Gastrocnemius medialis (tissue), 4 donors: ENCODE results near the gene LAMC3. TPM values are rescaled to one million over a fixed set of nuclear protein-coding genes. Genes with fewer than 3 reads are reported as not detected.
A peak's percentile ranks its signal among the peaks of the same experiment; 100 is the strongest.
"Not testable (repeated sequence)": the region's sequence is repeated elsewhere in the genome, so short reads cannot be mapped to it uniquely, and the experiment has no call there.

Experiments
- ATAC-seq, 2 donors: fragments of 150-250 bp; one replicate each; pipeline ENCODE4 v1.9.1; 2016
- DNase-seq, 2 donors: peaks; one replicate each; pipeline ENCODE4 v3.0.0-alpha.2; 2019
- H3K27ac ChIP-seq, 4 donors: fragments of 200-600 bp; sonication (generic); 1 replicate in 1 of 4; 2 replicates in 3 of 4; pipeline ENCODE4 v1.5.1; 2016 to 2018; ENCODE audit warnings: mild to moderate bottlenecking in 2 of 4, moderate library complexity in 1 of 4
- H3K27me3 ChIP-seq, 3 donors: fragments of 200-600 bp; sonication (generic) in 2 of 3; 1 replicate in 1 of 3; 2 replicates in 2 of 3; pipeline versions ENCODE4 v1.5.1 to v1.6.0; 2016 to 2019; ENCODE audit warnings: mild to moderate bottlenecking in 1 of 3, moderate library complexity in 1 of 3
- H3K36me3 ChIP-seq, 2 donors: fragments of 200-600 bp; sonication (generic) in 1 of 2; one replicate each; pipeline ENCODE4 v1.5.1; 2017 to 2018
- H3K4me1 ChIP-seq, 2 donors: fragments of 200-600 bp; sonication (generic) in 1 of 2; one replicate each; pipeline ENCODE4 v1.5.1; 2016 to 2017; ENCODE audit warnings: mild to moderate bottlenecking in 2 of 2
- H3K4me3 ChIP-seq, 4 donors: fragments of 200-600 bp; sonication (generic) in 3 of 4; 1 replicate in 1 of 4; 2 replicates in 3 of 4; pipeline ENCODE4 v1.5.1; 2016 to 2019; ENCODE audit warnings: mild to moderate bottlenecking in 2 of 4
- H3K9me3 ChIP-seq, 3 donors: fragments of 200-600 bp; sonication (generic) in 2 of 3; 1 replicate in 1 of 3; 2 replicates in 2 of 3; pipeline ENCODE4 v1.5.1; 2016 to 2019
- POLR2A ChIP-seq, 2 donors: fragments of 450-650 bp; IDR thresholded peaks; one replicate each; pipeline ENCODE4 v1.6.1; 2017; ENCODE audit warnings: antibody characterized with exemption in 2 of 2, mild to moderate bottlenecking in 2 of 2, moderate library complexity in 2 of 2
- in situ Hi-C, 4 donors: fragments of 200-750 bp; cut with MboI; loops; one replicate each; pipeline versions ENCODE4 v1.15.0 to v1.8.0; 2017; ENCODE audit warnings: low sequenced_read_pairs in 4 of 4
- intact Hi-C: fragments of 100-400 bp; cut with DNase I; formaldehyde crosslinking; loops from one replicate; pipeline ENCODE4 v1.15.1; 2023; ENCODE audit warnings: low total_unique reads
- total RNA-seq, 4 donors: library from RNA; depleted of rRNA; stranded (reverse); fragments of >200 nt; gene quantifications; one replicate each; pipeline versions ENCODE4 v1.1.0 to v1.2.3, GENCODE V29; 2016
- TF ChIP-seq, protein P1 (sequence below), 5 experiments: fragments of 450-650 bp in 3 of 5; fragments of 200-600 bp in 2 of 5; sonication (generic) in 2 of 5; IDR thresholded peaks in 4 of 5; conservative IDR thresholded peaks in 1 of 5; 1 replicate in 4 of 5; 2 replicates in 1 of 5; pipeline ENCODE4 v1.5.1; 2016 to 2019; ENCODE audit warnings: antibody characterized with exemption in 5 of 5, mild to moderate bottlenecking in 3 of 5, moderate library complexity in 3 of 5

The LAMC3 gene
- total RNA-seq, 4 donors from 2014 or later, result 0.07 to 1.5 (median 0.72) TPM

DNA sequence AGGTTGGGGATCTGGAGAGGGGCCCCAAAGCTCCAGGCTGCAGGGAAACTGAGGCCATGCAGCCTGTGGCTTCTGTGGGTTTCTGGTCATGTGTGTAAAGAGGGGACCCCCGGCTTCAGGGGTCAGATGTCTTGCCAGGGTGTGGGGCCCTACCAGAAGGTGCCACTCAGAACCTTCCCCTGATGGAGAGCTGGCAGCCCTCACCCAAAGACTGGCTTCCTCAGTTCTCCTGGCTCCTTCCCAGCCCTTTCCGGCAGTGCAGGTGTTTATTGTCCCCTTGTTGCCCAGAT, 11.6 kb upstream of the LAMC3 start:
- intact Hi-C loops, result no loop called here

DNA sequence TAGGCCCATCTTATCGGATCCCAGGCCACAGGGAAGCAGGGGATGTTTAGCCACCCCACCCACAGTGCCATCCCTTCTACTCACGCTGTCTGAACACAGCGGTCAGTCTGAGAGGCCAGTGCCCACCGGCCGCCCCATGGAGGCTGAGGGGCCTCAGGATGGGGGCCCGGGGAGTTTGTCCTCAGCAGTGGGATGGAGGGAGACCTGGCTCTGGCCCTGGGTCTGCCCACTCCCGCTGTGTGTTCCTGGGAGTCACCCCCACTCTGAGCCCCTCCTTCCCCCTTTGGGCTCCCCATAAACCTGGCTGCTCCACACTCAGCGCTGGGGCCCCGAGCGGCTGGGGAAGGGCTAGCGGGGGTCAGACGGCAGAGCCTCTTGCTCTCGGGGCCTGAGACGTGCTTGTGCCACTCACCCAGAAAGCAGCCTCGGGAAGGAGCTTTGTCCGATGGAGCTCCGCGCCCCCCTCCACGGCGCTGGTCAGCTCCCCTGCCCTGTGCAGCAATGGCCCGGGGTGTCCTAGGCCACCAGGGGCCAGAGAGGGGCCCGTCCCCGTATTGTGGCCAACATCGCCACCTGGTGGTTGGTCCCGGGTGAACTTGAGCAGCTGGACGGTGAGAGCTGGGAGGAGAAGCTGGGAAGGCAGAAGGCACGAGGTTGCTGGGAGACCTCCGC, 10.9 kb upstream of the LAMC3 start:
- in situ Hi-C loops, result no loop called here
- TF ChIP-seq, protein P1, sequence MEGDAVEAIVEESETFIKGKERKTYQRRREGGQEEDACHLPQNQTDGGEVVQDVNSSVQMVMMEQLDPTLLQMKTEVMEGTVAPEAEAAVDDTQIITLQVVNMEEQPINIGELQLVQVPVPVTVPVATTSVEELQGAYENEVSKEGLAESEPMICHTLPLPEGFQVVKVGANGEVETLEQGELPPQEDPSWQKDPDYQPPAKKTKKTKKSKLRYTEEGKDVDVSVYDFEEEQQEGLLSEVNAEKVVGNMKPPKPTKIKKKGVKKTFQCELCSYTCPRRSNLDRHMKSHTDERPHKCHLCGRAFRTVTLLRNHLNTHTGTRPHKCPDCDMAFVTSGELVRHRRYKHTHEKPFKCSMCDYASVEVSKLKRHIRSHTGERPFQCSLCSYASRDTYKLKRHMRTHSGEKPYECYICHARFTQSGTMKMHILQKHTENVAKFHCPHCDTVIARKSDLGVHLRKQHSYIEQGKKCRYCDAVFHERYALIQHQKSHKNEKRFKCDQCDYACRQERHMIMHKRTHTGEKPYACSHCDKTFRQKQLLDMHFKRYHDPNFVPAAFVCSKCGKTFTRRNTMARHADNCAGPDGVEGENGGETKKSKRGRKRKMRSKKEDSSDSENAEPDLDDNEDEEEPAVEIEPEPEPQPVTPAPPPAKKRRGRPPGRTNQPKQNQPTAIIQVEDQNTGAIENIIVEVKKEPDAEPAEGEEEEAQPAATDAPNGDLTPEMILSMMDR (IDR thresholded peaks at IDR 0.05 in 4 of 5, conservative IDR thresholded peaks at IDR 0.05 in 1 of 5), result peak in 4 of 5 experiments; percentile 40 to 58 (median 50)
- no peak for TF ChIP-seq POLR2A (IDR thresholded peaks at IDR 0.05)
- Histone ChIP-seq H3K9me3 (no peaks in the 10 kb centered on the region), H3K27me3 (peaks cover 23 to 35% (median 35%) of the 10 kb centered on the region in 3 donors), H3K27ac (no peak overlapping the region), H3K4me3 (no peak overlapping the region), H3K36me3 (no peaks in the 10 kb centered on the region), H3K4me1 (no peaks in the 10 kb centered on the region)
- no peak for ATAC-seq
- peak in 1 of 2 donors; percentile 21 for DNase-seq
- intact Hi-C loops, result loop anchor here (1.0 kb wide), 1 partner anchor 132 kb away; no protein-coding TSS in a partner anchor

More for the DNA sequence above, 11.6 kb upstream of the LAMC3 start:
- in situ Hi-C loops, result no loop called here
- no peak for DNase-seq
- no peaks in the 10 kb centered on the region for H3K4me1 ChIP-seq
- H3K27me3 ChIP-seq, result peaks cover 23 to 38% (median 35%) of the 10 kb centered on the region in 3 donors
- no peak for ATAC-seq
- TF ChIP-seq, protein P1 (IDR thresholded peaks at IDR 0.05 in 4 of 5, conservative IDR thresholded peaks at IDR 0.05 in 1 of 5), result no peak
- no peak for TF ChIP-seq POLR2A (IDR thresholded peaks at IDR 0.05)
- H3K36me3 ChIP-seq, result no peaks in the 10 kb centered on the region
- H3K9me3 ChIP-seq, result no peaks in the 10 kb centered on the region
- no peak overlapping the region for H3K4me3 ChIP-seq
- no peak overlapping the region for H3K27ac ChIP-seq

DNA sequence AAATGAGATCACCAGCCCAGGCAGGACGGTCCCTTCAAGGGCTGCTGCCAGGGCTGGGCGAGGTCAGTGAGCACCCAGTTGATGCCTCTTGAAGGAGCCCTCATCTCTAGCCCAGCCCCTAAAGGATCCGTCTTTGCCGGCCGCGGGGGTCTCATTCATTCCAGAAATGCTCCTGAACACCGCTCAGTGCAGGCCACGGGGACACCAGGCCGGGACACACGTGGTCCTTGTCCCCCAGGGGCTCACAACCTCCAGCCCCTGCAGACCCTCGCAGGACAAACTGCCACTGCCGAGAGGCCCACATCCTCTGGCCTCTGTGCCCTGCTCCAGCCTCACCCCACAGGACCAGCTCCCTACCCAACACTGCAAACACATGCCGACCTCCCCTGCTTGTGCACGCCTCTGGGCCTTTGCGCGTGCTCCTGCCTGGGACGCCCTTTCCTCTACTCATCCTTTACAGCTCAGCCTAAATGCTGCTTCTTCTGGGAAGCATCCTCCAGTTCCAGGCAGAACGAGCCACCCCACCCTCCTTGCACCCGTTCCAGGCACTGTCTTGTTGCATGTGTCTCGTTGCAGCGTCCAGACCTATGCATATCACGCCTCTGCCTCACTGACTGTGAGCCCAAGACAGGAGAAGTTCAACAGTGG, 10.3 kb upstream of the LAMC3 start:
- DNase-seq (no peak), ATAC-seq (no peak)
- Histone ChIP-seq H3K27ac (no peak overlapping the region), H3K4me1 (no peaks in the 10 kb centered on the region), H3K4me3 (no peak overlapping the region), H3K9me3 (no peaks in the 10 kb centered on the region), H3K27me3 (peaks cover 23 to 35% (median 35%) of the 10 kb centered on the region in 3 donors), H3K36me3 (no peaks in the 10 kb centered on the region)
- TF ChIP-seq, protein P1 (IDR thresholded peaks at IDR 0.05 in 4 of 5, conservative IDR thresholded peaks at IDR 0.05 in 1 of 5), result no peak
- no peak for TF ChIP-seq POLR2A (IDR thresholded peaks at IDR 0.05)
- intact Hi-C loops, result loop anchor here (1.0 kb wide), 1 partner anchor 132 kb away; no protein-coding TSS in a partner anchor
- in situ Hi-C loops, result no loop called here

DNA sequence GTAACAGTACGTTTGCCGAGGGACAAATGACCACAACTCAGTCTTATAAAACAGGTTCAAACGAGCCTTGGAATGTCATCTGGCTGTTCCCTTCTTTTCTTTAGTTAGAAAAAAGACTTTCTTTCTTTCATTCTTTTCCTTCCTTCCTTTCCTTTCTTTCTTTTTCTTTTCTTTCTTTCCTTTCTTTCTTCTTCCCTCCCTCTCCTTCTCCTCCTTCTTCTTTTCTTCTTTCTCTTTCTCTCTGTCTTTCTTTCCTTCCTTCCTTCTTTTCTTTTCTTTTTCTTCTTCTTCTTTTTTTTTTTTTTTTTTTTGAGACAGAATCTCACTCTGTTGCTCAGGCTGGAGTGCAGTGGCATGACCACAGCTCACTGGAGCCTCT, 9.7 kb upstream of the LAMC3 start:
- ATAC-seq (no peak), DNase-seq (no peak)
- intact Hi-C loops (no loop called here), in situ Hi-C loops (no loop called here)
- Histone ChIP-seq H3K4me1 (no peaks in the 10 kb centered on the region), H3K9me3 (no peaks in the 10 kb centered on the region), H3K27me3 (peaks cover 23 to 35% (median 35%) of the 10 kb centered on the region in 3 donors), H3K27ac (no peak overlapping the region), H3K36me3 (no peaks in the 10 kb centered on the region), H3K4me3 (no peak overlapping the region)
- no peak for TF ChIP-seq POLR2A (IDR thresholded peaks at IDR 0.05)
- TF ChIP-seq, protein P1 (IDR thresholded peaks at IDR 0.05 in 4 of 5, conservative IDR thresholded peaks at IDR 0.05 in 1 of 5), result no peak

DNA sequence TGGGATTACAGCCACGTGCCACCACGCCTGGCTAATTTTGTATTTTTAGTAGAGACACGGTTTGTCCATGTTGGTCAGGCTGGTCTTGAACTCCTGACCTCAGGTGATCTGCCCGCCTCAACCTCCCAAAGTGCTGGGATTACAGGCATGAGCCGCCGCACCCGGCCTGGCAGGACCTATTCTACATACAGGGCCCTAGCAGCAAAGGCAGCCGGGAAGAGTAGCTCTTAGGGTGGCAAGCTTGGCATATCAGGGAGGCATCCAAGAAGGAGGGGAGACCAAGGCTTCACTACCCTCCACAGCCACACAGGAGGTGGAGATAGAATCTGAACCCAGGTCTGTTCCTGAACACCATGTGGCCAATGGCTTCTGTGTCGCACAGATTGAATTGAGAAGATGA, 8.4 kb upstream of the LAMC3 start:
- H3K9me3 ChIP-seq, H3K36me3 ChIP-seq, H3K4me3 ChIP-seq, H3K4me1 ChIP-seq, DNase-seq, in situ Hi-C loops, H3K27ac ChIP-seq, intact Hi-C loops, ATAC-seq: not testable (repeated sequence)
- peaks cover 23 to 35% (median 35%) of the 10 kb centered on the region in 3 donors for H3K27me3 ChIP-seq
